ENCODE measurements around the gene NHEJ1.

DNA sequence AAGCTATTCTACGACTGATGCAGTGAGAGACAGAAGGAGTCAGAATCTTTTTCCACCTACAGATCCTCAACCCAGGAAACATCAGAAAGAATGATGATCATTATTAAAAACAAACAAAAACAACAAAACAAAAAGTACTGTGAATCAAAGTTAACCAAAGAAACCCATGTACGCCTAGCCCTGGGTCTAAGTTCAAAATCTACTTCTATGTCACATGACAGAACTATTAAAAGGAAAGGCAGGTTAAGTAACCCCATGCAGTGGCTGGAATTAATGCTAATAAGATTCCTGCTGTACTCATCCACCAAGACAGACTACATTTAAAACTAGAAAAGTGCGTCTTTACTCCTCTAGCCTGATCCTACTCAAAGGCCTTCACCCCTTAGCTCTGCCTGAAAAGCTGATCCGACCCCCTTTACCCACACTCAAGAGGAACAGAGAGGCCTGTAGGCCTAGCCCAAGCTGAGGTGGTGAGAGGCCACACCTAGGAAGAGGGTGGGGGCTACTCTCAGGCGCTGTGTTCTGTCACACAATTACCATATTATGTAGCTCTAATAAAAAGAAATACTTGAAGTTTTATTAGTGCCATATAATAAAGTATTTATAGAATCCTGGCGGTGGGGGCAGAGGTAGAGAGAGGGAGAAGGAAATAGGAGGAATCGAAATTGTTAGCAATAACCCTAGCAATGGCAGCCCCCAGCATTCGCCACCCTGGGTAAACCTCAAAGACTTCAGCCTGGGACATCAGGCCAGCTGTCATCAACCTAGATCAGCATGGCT lies 37.1 kb downstream of the NHEJ1 start:
- TF ChIP-seq, protein P1, sequence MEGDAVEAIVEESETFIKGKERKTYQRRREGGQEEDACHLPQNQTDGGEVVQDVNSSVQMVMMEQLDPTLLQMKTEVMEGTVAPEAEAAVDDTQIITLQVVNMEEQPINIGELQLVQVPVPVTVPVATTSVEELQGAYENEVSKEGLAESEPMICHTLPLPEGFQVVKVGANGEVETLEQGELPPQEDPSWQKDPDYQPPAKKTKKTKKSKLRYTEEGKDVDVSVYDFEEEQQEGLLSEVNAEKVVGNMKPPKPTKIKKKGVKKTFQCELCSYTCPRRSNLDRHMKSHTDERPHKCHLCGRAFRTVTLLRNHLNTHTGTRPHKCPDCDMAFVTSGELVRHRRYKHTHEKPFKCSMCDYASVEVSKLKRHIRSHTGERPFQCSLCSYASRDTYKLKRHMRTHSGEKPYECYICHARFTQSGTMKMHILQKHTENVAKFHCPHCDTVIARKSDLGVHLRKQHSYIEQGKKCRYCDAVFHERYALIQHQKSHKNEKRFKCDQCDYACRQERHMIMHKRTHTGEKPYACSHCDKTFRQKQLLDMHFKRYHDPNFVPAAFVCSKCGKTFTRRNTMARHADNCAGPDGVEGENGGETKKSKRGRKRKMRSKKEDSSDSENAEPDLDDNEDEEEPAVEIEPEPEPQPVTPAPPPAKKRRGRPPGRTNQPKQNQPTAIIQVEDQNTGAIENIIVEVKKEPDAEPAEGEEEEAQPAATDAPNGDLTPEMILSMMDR (conservative IDR thresholded peaks at IDR 0.05; ENCODE audit: low read depth, low read length) = no peak
- no peak for TF ChIP-seq EZH2phosphoT487 (IDR thresholded peaks at IDR 0.05; ENCODE audit: borderline replicate concordance, low read length)
- no peak for TF ChIP-seq EZH2 (IDR thresholded peaks at IDR 0.05; ENCODE audit: low read length, unreplicated experiment)

Measured in PC-3 (cell line).